OCI-M2 (cell line): ENCODE data around the gene FAM163B.

ENCODE experiments used
- DNase-seq: peaks from one replicate; lab custom pipeline; 2025; ENCODE audit not compliant: unreplicated experiment; lab: John Stamatoyannopoulos, UW

The FAM163B gene

GRCh38 chr9:133531293-133531692, 77.9 kb downstream of the FAM163B start:
- no peak for DNase-seq

- DNase-seq: no peak
These were observed 79.3 kb downstream of the FAM163B start for GRCh38 chr9:133529874-133530273.

- DNase-seq: no peak
These were observed 79.7 kb downstream of the FAM163B start for GRCh38 chr9:133529457-133529856.

- no peak for DNase-seq
These were observed 80.3 kb downstream of the FAM163B start for GRCh38 chr9:133528876-133529241.

GRCh38 chr9:133528001-133528875, 81.0 kb downstream of the FAM163B start:
- no peak for DNase-seq

GRCh38 chr9:133527444-133527920, 81.7 kb downstream of the FAM163B start:
- no peak for DNase-seq
